Measurements from ENCODE around the gene GBE1.

- TF ChIP-seq GATA2 (IDR thresholded peaks at IDR 0.05; ENCODE audit: low read depth, low read length) (no peak), GATA3 (IDR thresholded peaks at IDR 0.05; ENCODE audit: low read depth, low read length) (no peak)
These were observed 242.5 kb downstream of the GBE1 start for GRCh38 chr3:81518945-81519344.

All from SH-SY5Y (cell line).